ENCODE results near the gene AP1S1.
A peak's percentile ranks its signal among the peaks of the same experiment; 100 is the strongest.

GRCh38 chr7:101165075-101165957, 11.0 kb downstream of the AP1S1 start, which contains the start of gene VGF:
- TF ChIP-seq CTCF (IDR thresholded peaks at IDR 0.05) (no peak), POLR2AphosphoS5 (IDR thresholded peaks at IDR 0.05) (peak; percentile 35 to 51 (median 43))

All from breast epithelium (tissue), 3 donors.